Kidney epithelial cell (primary cell): ENCODE measurements around the gene TIMM22. TPM values are rescaled to one million over a fixed set of nuclear protein-coding genes. Genes with fewer than 3 reads are reported as not detected.

Experiments used
- DNase-seq: peaks from one replicate; pipeline ENCODE4 v3.0.0-alpha.2; 2010; ENCODE audit warnings: low read depth
- H3K27me3 ChIP-seq: 2 replicates; pipeline ENCODE4 v1.6.0; 2011; ENCODE audit warnings: low read length; ENCODE audit not compliant: control insufficient read depth, insufficient read depth
- H3K36me3 ChIP-seq: 2 replicates; pipeline ENCODE4 v1.5.1; 2011; ENCODE audit warnings: low read length; ENCODE audit not compliant: control insufficient read depth, insufficient read depth
- H3K4me3 ChIP-seq: 2 replicates; pipeline ENCODE4 v1.5.1; 2011; ENCODE audit warnings: low read depth, mild to moderate bottlenecking, control low read depth, low read length
- CTCF ChIP-seq: IDR thresholded peaks from 2 replicates; pipeline ENCODE4 v1.5.1; 2011; ENCODE audit warnings: mild to moderate bottlenecking, moderate library complexity, low read length, control low read depth, inconsistent platforms; ENCODE audit not compliant: insufficient read depth, poor library complexity, severe bottlenecking
- total RNA-seq: library from RNA; depleted of rRNA; stranded (reverse); fragments of >200 nt; gene quantifications from 2 replicates; pipeline ENCODE4 v1.2.3, GENCODE V29; 2015

TIMM22 gene
- total RNA-seq, 1 donor from 2014 or later: 17.9 TPM

GRCh38 chr17:1032391-1032790, 35.5 kb downstream of the TIMM22 start:
- Histone ChIP-seq H3K27me3 (no peaks in the 10 kb centered on the region), H3K36me3 (no peaks in the 10 kb centered on the region), H3K4me3 (no peak overlapping the region)
- DNase-seq: no peak
- TF ChIP-seq CTCF: no peak

GRCh38 chr17:1033503-1033902, 36.6 kb downstream of the TIMM22 start:
- TF ChIP-seq CTCF: no peak
- Histone ChIP-seq H3K36me3 (no peaks in the 10 kb centered on the region), H3K27me3 (no peaks in the 10 kb centered on the region), H3K4me3 (no peak overlapping the region)
- DNase-seq: no peak

GRCh38 chr17:1034652-1035210, 37.8 kb downstream of the TIMM22 start:
- Histone ChIP-seq H3K27me3 (no peaks in the 10 kb centered on the region), H3K4me3 (no peak overlapping the region), H3K36me3 (no peaks in the 10 kb centered on the region)
- no peak for DNase-seq
- TF ChIP-seq CTCF: no peak

- no peak for TF ChIP-seq CTCF
- H3K4me3 ChIP-seq: no peak overlapping the region
- no peaks in the 10 kb centered on the region for H3K36me3 ChIP-seq
- no peaks in the 10 kb centered on the region for H3K27me3 ChIP-seq
- DNase-seq: no peak
Measured at GRCh38 chr17:1035546-1036170, 38.7 kb downstream of the TIMM22 start.

- Histone ChIP-seq H3K4me3 (no peak overlapping the region), H3K36me3 (no peaks in the 10 kb centered on the region), H3K27me3 (no peaks in the 10 kb centered on the region)
- TF ChIP-seq CTCF: no peak
- no peak for DNase-seq
Measured at GRCh38 chr17:1036171-1036844, 39.4 kb downstream of the TIMM22 start.

GRCh38 chr17:1036845-1037237, 39.9 kb downstream of the TIMM22 start:
- DNase-seq: no peak
- no peaks in the 10 kb centered on the region for H3K36me3 ChIP-seq
- H3K4me3 ChIP-seq: no peak overlapping the region
- no peak for TF ChIP-seq CTCF
- H3K27me3 ChIP-seq: no peaks in the 10 kb centered on the region
